Measurements from ENCODE around the gene HOXB5. TPM values are rescaled to one million over a fixed set of nuclear protein-coding genes. Genes with fewer than 3 reads are reported as not detected.

The HOXB5 gene
- total RNA-seq, 1 experiment from 2014 or later = 19.8 TPM

- BruUV-seq (replicated peaks) = no TSS peak
- POLR2A ChIA-PET = no interaction called here
- no peaks in the 10 kb centered on the region for H3K9me2 ChIP-seq (ENCODE audit: insufficient read depth)
- TF ChIP-seq ZNF274 (IDR thresholded peaks at IDR 0.05; ENCODE audit: low read depth, low read length) (no peak), EGR1 (IDR thresholded peaks at IDR 0.05; ENCODE audit: low read depth) (peak; percentile 82)
- no peaks in the 10 kb centered on the region; a peak in 1 of 4 replicates for H3K36me3 ChIP-seq (ENCODE audit: control insufficient read depth in 1 of 2, insufficient read depth in 2 of 2, low read length in 2 of 2)
- H3K4me1 ChIP-seq (ENCODE audit: control insufficient read depth in 1 of 2, insufficient read depth in 2 of 2, low read length in 2 of 2) = peaks cover 6 to 21% of the 10 kb centered on the region in 2 experiments; a peak in 3 of 4 replicates
- H2AFZ ChIP-seq (ENCODE audit: low read depth, low read length, poor library complexity, severe bottlenecking) = no peak overlapping the region
- H3K9me3 ChIP-seq (ENCODE audit: control insufficient read depth in 1 of 2, insufficient read depth in 1 of 2, low read depth in 1 of 2, low read length in 2 of 2) = no peaks in the 10 kb centered on the region
- peak overlapping the region; percentile 70 for H3K9ac ChIP-seq (ENCODE audit: low read length)
- peak overlapping the region; percentile 91 for H3K27ac ChIP-seq (ENCODE audit: low read depth, low read length)
- peak overlapping the region; percentile 57 to 58 for H3K4me3 ChIP-seq (replicated peaks in 1 of 2; ENCODE audit: low read depth in 1 of 2, low read length in 2 of 2)
- CTCF ChIA-PET = interaction anchor here (0.9 kb wide), 1 partner anchor 11 kb away, joined by 3 read pairs; no protein-coding TSS in a partner anchor
- H3K27me3 ChIP-seq (ENCODE audit: insufficient read depth, low read length) = no peaks in the 10 kb centered on the region
- H3K79me2 ChIP-seq (ENCODE audit: insufficient read depth, low read length) = peaks cover 85% of the 10 kb centered on the region
- H4K20me1 ChIP-seq (ENCODE audit: insufficient read depth) = no peaks in the 10 kb centered on the region
- RAD21 ChIA-PET (ENCODE audit: low non-redundant PET in 1 of 2, low total read pairs in 2 of 2, uncharacterized antibody in 2 of 2, unreplicated experiment in 2 of 2) = no interaction called here
- peak overlapping the region; percentile 66 for H3K4me2 ChIP-seq (ENCODE audit: low read length)
- intact Hi-C loops (cut with micrococcal nuclease) = no loop called here
- DNase-seq (ENCODE audit: low read depth, low spot score) (no peak), ATAC-seq (no peak)
Observed at GRCh38 chr17:48576479-48577309, 16.9 kb downstream of the HOXB5 start.

DNA sequence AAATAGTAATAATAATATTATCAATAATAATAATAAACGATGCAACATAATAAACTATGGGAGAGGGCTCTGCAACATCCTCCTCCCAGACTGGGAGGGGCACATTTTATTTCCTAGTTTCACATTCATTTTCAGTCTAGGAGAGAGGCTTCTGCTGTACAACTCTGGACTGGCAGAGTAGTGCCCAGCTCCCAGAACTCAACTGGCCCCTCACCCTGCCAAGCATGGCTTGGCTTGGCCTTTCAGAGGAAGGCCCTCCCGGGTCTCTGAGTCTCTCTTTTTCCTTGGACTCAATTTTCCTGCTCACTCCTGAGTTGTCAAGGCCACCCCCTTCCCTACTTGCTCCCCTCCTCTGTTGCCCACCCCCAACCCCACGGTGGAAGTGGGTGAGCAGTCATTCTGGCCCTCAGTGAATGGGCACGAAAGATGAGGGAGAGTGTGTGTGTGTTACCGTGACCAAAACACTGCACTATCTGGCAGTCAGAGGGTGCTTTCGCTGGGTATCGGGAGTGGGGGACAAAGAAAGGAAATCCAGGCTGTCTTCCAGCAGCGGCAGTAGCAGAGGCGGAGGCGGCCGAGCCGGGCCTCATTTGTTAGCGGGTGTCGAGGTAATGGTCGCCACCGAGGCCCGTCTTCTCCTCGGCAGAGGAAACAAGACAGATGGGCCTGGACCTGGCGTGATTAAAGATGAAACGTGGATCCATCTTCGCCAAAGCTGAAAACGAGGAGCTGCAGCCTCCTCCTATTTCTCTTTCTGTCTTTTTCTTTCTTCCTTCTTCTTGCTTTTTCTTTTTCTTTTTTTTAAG lies 17.7 kb downstream of the HOXB5 start:
- H3K27me3 ChIP-seq (ENCODE audit: insufficient read depth, low read length) = no peaks in the 10 kb centered on the region
- H3K4me1 ChIP-seq (ENCODE audit: control insufficient read depth in 1 of 2, insufficient read depth in 2 of 2, low read length in 2 of 2) = peaks cover 2 to 16% of the 10 kb centered on the region in 2 experiments; a peak in 3 of 4 replicates
- peak overlapping the region; percentile 66 for H3K4me2 ChIP-seq (ENCODE audit: low read length)
- H3K9me3 ChIP-seq (ENCODE audit: control insufficient read depth in 1 of 2, insufficient read depth in 1 of 2, low read depth in 1 of 2, low read length in 2 of 2) = no peaks in the 10 kb centered on the region
- TF ChIP-seq SP1 (IDR thresholded peaks at IDR 0.05; ENCODE audit: low read depth) (no peak), POLR2AphosphoS5 (IDR thresholded peaks at IDR 0.05; ENCODE audit: low read depth, low read length) (no peak), ZFX (IDR thresholded peaks at IDR 0.05) (no peak), JUND (IDR thresholded peaks at IDR 0.05) (no peak), EZH2phosphoT487 (IDR thresholded peaks at IDR 0.05; ENCODE audit: borderline replicate concordance) (no peak), SIN3A (IDR thresholded peaks at IDR 0.05; ENCODE audit: low read depth) (no peak)
- peaks cover 83% of the 10 kb centered on the region for H3K79me2 ChIP-seq (ENCODE audit: insufficient read depth, low read length)
- POLR2A ChIA-PET = no interaction called here
- no peak for ATAC-seq
- H3K4me3 ChIP-seq (replicated peaks in 1 of 2; ENCODE audit: low read depth in 1 of 2, low read length in 2 of 2) = no peak overlapping the region
- DNase-seq (ENCODE audit: low read depth, low spot score) = no peak
- intact Hi-C loops (cut with micrococcal nuclease) = no loop called here
- no peaks in the 10 kb centered on the region for H4K20me1 ChIP-seq (ENCODE audit: insufficient read depth)
- RAD21 ChIA-PET (ENCODE audit: low non-redundant PET in 1 of 2, low total read pairs in 2 of 2, uncharacterized antibody in 2 of 2, unreplicated experiment in 2 of 2) = no interaction called here
- H2AFZ ChIP-seq (ENCODE audit: low read depth, low read length, poor library complexity, severe bottlenecking) = no peak overlapping the region
- BruUV-seq (replicated peaks) = TSS peak; percentile 18
- no peaks in the 10 kb centered on the region for H3K9me2 ChIP-seq (ENCODE audit: insufficient read depth)
- no peak overlapping the region for H3K9ac ChIP-seq (ENCODE audit: low read length)
- no peaks in the 10 kb centered on the region; a peak in 1 of 4 replicates for H3K36me3 ChIP-seq (ENCODE audit: control insufficient read depth in 1 of 2, insufficient read depth in 2 of 2, low read length in 2 of 2)
- CTCF ChIA-PET = no interaction called here
- H3K27ac ChIP-seq (ENCODE audit: low read depth, low read length) = peak overlapping the region; percentile 25; the same call in 1 of the 2 replicates

Data from HCT116 (cell line).